GM23248 (cell line): ENCODE data around the gene C1orf115.

Source experiments
- EZH2 ChIP-seq: fragments of 200-600 bp; sonication (generic); IDR thresholded peaks from 2 replicates; pipeline ENCODE4 v1.6.1; 2018; ENCODE audit warnings: antibody characterized with exemption, mild to moderate bottlenecking; ENCODE audit not compliant: insufficient read depth, poor library complexity, severe bottlenecking
- EZH2phosphoT487 ChIP-seq: fragments of 200-600 bp; sonication (generic); IDR thresholded peaks from 2 replicates; pipeline ENCODE4 v1.6.1; 2018; ENCODE audit warnings: antibody characterized with exemption, moderate library complexity, mild to moderate bottlenecking, low read depth; ENCODE audit not compliant: insufficient read depth

- TF ChIP-seq EZH2 (no peak), EZH2phosphoT487 (no peak)
These were observed 4.3 kb upstream of the C1orf115 start for GRCh38 chr1:220685879-220686278.
